PC-9 (cell line): Measurements from ENCODE around the gene TBC1D10B. TPM values are rescaled to one million over a fixed set of nuclear protein-coding genes. Genes with fewer than 3 reads are reported as not detected.

Source experiments
- BruUV-seq: library from RNA; stranded (reverse); fragments of 400-500 nt; replicated peaks from 2 replicates; lab custom pipeline; 2021; lab: Mats Ljungman, UMichigan
- CTCF ChIA-PET: fragments of 300-600 bp; sonication (Branson Sonifier 250); formaldehyde crosslinking; loops from one replicate; lab custom pipeline; 2022; ENCODE audit warnings: antibody characterized with exemption; lab: Charles Lee
- POLR2A ChIA-PET: fragments of 300-600 bp; sonication (Branson Sonifier 250); formaldehyde crosslinking; loops from one replicate; lab custom pipeline; 2022; ENCODE audit warnings: antibody characterized with exemption; ENCODE audit not compliant: unreplicated experiment; lab: Charles Lee
- DNase-seq, 2 experiments: peaks; one replicate each; pipeline versions ENCODE4 v3.0.0 to v3.0.0-alpha.2; 2015 to 2022; ENCODE audit warnings: mixed read lengths in 1 of 2
- H2AFZ ChIP-seq: fragments of 200-600 bp; sonication (generic); 2 replicates; pipeline ENCODE4 v1.8.1; 2017; ENCODE audit warnings: antibody characterized with exemption
- H3F3A ChIP-seq: fragments of 200-600 bp; sonication (generic); 2 replicates; pipeline ENCODE4 v1.8.1; 2017; ENCODE audit warnings: antibody characterized with exemption, mild to moderate bottlenecking, low read depth; ENCODE audit not compliant: insufficient read depth
- H3K27ac ChIP-seq: fragments of 200-600 bp; sonication (generic); 2 replicates; pipeline ENCODE4 v1.6.1; 2016; ENCODE audit warnings: mixed run types
- H3K27me3 ChIP-seq: fragments of 200-600 bp; sonication (generic); 2 replicates; pipeline ENCODE4 v1.6.1; 2016; ENCODE audit warnings: low read depth, mixed run types; ENCODE audit not compliant: insufficient read depth
- H3K36me3 ChIP-seq: fragments of 200-600 bp; sonication (generic); 2 replicates; pipeline ENCODE4 v1.6.1; 2016; ENCODE audit warnings: low read depth, mixed run types
- H3K4me1 ChIP-seq: fragments of 200-600 bp; sonication (generic); replicated peaks from 2 replicates; pipeline ENCODE4 v1.6.1; 2016; ENCODE audit warnings: mixed run types; ENCODE audit not compliant: insufficient read depth
- H3K4me2 ChIP-seq: fragments of 200-600 bp; sonication (generic); 2 replicates; pipeline ENCODE4 v1.6.1; 2017; ENCODE audit warnings: mixed run types
- H3K4me3 ChIP-seq: fragments of 200-600 bp; sonication (generic); 2 replicates; pipeline ENCODE4 v1.6.1; 2016; ENCODE audit warnings: mixed run types
- H3K79me2 ChIP-seq: fragments of 200-600 bp; sonication (generic); 2 replicates; pipeline ENCODE4 v1.6.1; 2017; ENCODE audit warnings: low read depth, mixed run types
- H3K9me2 ChIP-seq: fragments of 200-600 bp; sonication (generic); 2 replicates; pipeline ENCODE4 v1.8.1; 2017; ENCODE audit warnings: mild to moderate bottlenecking; ENCODE audit not compliant: insufficient read depth
- H3K9me3 ChIP-seq: fragments of 200-600 bp; sonication (generic); 2 replicates; pipeline ENCODE4 v1.8.1; 2016; ENCODE audit warnings: low read depth; ENCODE audit not compliant: insufficient read depth
- H4K20me1 ChIP-seq: fragments of 200-600 bp; sonication (generic); 2 replicates; pipeline ENCODE4 v1.8.1; 2017; ENCODE audit not compliant: insufficient read depth
- EZH2 ChIP-seq: fragments of 200-600 bp; sonication (generic); IDR thresholded peaks from 2 replicates; pipeline ENCODE4 v1.8.0; 2017; ENCODE audit warnings: antibody characterized with exemption, low read depth
- intact Hi-C: fragments of 100-400 bp; cut with micrococcal nuclease; formaldehyde crosslinking; loops from one replicate; pipeline ENCODE4 v1.10.0; 2022; ENCODE audit not compliant: unreplicated experiment
- total RNA-seq: library from RNA; stranded (reverse); gene quantifications from 2 replicates; pipeline ENCODE4 v1.2.3, GENCODE V29; 2021
- TF ChIP-seq, protein P1 (sequence below): fragments of 200-600 bp; sonication (generic); conservative IDR thresholded peaks from 2 replicates; pipeline ENCODE4 v1.6.1; 2017; ENCODE audit warnings: mixed run types, antibody characterized with exemption, mild to moderate bottlenecking, moderate library complexity

Gene TBC1D10B
- total RNA-seq, 1 experiment from 2014 or later = 85.0 TPM

DNA sequence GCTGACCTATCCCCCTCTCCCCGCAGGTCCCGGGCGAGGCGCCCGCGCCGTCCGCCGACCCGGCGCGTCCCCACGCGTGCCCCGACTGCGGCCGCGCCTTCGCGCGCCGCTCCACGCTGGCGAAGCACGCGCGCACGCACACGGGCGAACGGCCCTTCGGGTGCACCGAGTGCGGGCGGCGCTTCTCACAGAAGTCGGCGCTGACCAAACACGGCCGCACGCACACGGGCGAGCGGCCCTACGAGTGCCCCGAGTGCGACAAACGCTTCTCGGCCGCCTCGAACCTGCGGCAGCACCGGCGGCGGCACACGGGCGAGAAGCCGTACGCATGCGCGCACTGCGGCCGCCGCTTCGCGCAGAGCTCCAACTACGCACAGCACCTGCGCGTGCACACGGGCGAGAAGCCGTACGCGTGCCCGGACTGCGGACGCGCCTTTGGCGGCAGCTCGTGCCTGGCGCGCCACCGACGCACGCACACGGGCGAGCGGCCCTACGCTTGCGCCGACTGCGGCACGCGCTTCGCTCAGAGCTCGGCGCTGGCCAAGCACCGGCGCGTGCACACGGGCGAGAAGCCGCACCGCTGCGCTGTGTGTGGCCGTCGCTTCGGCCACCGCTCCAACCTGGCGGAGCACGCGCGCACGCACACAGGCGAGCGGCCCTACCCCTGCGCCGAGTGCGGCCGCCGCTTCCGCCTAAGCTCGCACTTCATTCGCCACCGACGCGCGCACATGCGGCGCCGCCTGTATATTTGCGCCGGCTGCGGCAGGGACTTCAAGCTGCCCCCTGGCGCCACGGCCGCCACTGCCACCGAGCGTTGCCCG is 47.4 kb upstream of the TBC1D10B start:
- H4K20me1 ChIP-seq = no peaks in the 10 kb centered on the region
- H3K4me3 ChIP-seq = peak overlapping the region; percentile 69
- peak overlapping the region; percentile 88 for H2AFZ ChIP-seq
- H3K4me1 ChIP-seq = peaks cover 7% of the 10 kb centered on the region; the same call in 1 of the 2 replicates
- peak overlapping the region; percentile 81 for H3K4me2 ChIP-seq
- H3K36me3 ChIP-seq = peaks cover 6% of the 10 kb centered on the region; the same call in 1 of the 2 replicates
- ChIA-PET CTCF (interaction anchor here (0.6 to 1.5 kb wide), 5 partner anchors 8 to 216 kb away, joined by 3 to 11 read pairs (median 5); partner anchors contain the start of gene DCTPP1), POLR2A (interaction anchor here (0.5 to 1.3 kb wide), 10 partner anchors 8 to 473 kb away, joined by 3 to 16 read pairs (median 4); partner anchors contain the start of gene ZNF771)
- no peak for TF ChIP-seq EZH2
- TF ChIP-seq, protein P1, sequence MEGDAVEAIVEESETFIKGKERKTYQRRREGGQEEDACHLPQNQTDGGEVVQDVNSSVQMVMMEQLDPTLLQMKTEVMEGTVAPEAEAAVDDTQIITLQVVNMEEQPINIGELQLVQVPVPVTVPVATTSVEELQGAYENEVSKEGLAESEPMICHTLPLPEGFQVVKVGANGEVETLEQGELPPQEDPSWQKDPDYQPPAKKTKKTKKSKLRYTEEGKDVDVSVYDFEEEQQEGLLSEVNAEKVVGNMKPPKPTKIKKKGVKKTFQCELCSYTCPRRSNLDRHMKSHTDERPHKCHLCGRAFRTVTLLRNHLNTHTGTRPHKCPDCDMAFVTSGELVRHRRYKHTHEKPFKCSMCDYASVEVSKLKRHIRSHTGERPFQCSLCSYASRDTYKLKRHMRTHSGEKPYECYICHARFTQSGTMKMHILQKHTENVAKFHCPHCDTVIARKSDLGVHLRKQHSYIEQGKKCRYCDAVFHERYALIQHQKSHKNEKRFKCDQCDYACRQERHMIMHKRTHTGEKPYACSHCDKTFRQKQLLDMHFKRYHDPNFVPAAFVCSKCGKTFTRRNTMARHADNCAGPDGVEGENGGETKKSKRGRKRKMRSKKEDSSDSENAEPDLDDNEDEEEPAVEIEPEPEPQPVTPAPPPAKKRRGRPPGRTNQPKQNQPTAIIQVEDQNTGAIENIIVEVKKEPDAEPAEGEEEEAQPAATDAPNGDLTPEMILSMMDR = no peak
- no peaks in the 10 kb centered on the region for H3K9me2 ChIP-seq
- no TSS peak for BruUV-seq
- peak overlapping the region; percentile 49; the same call in 1 of the 2 replicates for H3K27ac ChIP-seq
- H3K27me3 ChIP-seq = no peaks in the 10 kb centered on the region
- intact Hi-C loops = no loop called here
- H3K79me2 ChIP-seq = no peaks in the 10 kb centered on the region
- no peaks in the 10 kb centered on the region for H3K9me3 ChIP-seq
- DNase-seq = peak; percentile 81 to 94
- H3F3A ChIP-seq = peaks cover 46% of the 10 kb centered on the region

DNA sequence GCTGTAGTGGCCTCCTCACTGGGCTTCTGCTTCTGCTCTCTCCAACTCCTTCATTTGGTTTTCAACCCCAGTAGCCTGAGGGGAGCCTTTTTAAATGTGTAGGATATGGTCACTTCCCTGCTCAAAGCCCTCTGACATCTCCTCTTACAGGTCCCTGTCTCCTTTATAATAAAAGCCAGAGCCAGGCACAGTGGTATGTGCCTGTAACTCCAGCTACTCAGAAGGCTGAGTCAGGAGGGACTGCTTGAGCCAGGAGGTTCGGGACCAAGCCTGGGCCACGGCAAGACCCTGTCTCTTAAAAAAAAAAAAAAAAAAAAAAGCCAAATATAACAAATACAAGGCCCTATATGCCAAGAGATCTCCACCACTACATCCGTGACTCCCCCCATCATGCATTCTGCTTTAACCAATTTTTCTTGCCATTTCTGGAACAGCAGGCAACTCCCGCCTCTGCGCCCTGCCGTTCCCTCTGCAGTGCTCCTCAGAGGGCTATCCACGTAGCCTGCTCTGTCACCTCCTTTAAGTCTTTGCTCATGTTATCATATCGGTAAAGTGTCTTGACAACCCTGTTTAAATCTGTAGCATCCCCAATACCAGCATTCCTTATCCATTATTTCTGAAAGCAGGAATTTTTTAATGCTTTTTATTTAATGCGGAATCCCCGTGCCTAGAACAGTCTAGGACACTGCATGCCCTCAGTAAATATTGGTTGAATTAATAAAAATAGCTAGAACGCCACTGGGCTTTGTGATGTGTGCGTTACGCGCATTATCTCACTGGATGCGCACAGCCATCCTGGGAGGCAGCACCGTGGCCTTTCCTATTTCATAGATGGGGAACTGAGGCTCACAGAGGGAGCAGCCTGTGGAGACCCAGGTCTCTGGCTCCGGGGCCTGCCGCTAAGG is 46.6 kb upstream of the TBC1D10B start:
- Histone ChIP-seq H3K27ac (no peak overlapping the region), H3K36me3 (peaks cover 6% of the 10 kb centered on the region; the same call in 1 of the 2 replicates), H3K4me1 (peaks cover 7% of the 10 kb centered on the region; the same call in 1 of the 2 replicates), H3K9me2 (no peaks in the 10 kb centered on the region), H3F3A (peaks cover 43% of the 10 kb centered on the region), H3K79me2 (no peaks in the 10 kb centered on the region), H3K4me3 (peak overlapping the region; percentile 69; the same call in 1 of the 2 replicates), H3K9me3 (no peaks in the 10 kb centered on the region), H3K4me2 (peak overlapping the region; percentile 81), H4K20me1 (no peaks in the 10 kb centered on the region), H3K27me3 (no peaks in the 10 kb centered on the region), H2AFZ (peak overlapping the region; percentile 88; the same call in 1 of the 2 replicates)
- ChIA-PET POLR2A (interaction anchor here (0.5 to 1.3 kb wide), 8 partner anchors 9 to 472 kb away, joined by 3 to 16 read pairs (median 5); partner anchors contain the start of gene ZNF771), CTCF (interaction anchor here (0.6 to 1.5 kb wide), 5 partner anchors 7 to 217 kb away, joined by 3 to 11 read pairs (median 5); partner anchors contain the start of gene DCTPP1)
- intact Hi-C loops = no loop called here
- TF ChIP-seq, protein P1 = no peak
- no peak for TF ChIP-seq EZH2
- BruUV-seq = no TSS peak
- DNase-seq = no peak
